Ovary (tissue), 9 donors: ENCODE measurements around the gene MYOZ2. TPM values are rescaled to one million over a fixed set of nuclear protein-coding genes. Genes with fewer than 3 reads are reported as not detected.

Experiments used
- DNase-seq, 5 donors: peaks; one replicate each; pipeline ENCODE4 v3.0.0-alpha.2; 2019 to 2020
- H3K27ac ChIP-seq, 2 donors: fragments of 200-600 bp; one replicate each; pipeline versions ENCODE4 v1.5.1 to v1.8.0; 2019 to 2022
- H3K27me3 ChIP-seq: fragments of 200-600 bp; one replicate; pipeline ENCODE4 v1.8.0; 2022
- H3K36me3 ChIP-seq: fragments of 200-600 bp; sonication (generic); one replicate; pipeline ENCODE4 v1.5.1; 2019
- H3K4me1 ChIP-seq: one replicate; pipeline ENCODE4 v1.8.1; 2013; ENCODE audit warnings: mild to moderate bottlenecking, moderate library complexity; ENCODE audit not compliant: insufficient read depth
- H3K4me3 ChIP-seq: fragments of 200-600 bp; sonication (generic); one replicate; pipeline ENCODE4 v1.5.1; 2017
- H3K9me3 ChIP-seq, 2 donors: fragments of 200-600 bp in 1 of 2; sonication (generic) in 1 of 2; one replicate each; pipeline versions ENCODE4 v1.5.1 to v1.8.1; 2013 to 2019; ENCODE audit warnings: mild to moderate bottlenecking in 1 of 2, moderate library complexity in 1 of 2
- EP300 ChIP-seq: sonication (generic); formaldehyde crosslinking; IDR thresholded peaks from one replicate; pipeline ENCODE4 v1.6.1; 2017; ENCODE audit warnings: antibody characterized with exemption
- POLR2A ChIP-seq: fragments of 450-650 bp; IDR thresholded peaks from one replicate; pipeline ENCODE4 v1.6.1; 2017; ENCODE audit warnings: antibody characterized with exemption, mild to moderate bottlenecking, moderate library complexity
- whole genome bisulfite sequencing, 3 donors: extraction: QIAGEN DNeasy Blood & Tissue Kit in 1 of 3; methylation state at CpG; one replicate each; pipeline versions ENCODE4 v1.1.5 to v1.1.7; 2013 to 2017; 5-methylcytosine and 5-hydroxymethylcytosine counted together
- intact Hi-C, 4 donors: fragments of 100-400 bp; cut with DNase I; formaldehyde crosslinking; loops; one replicate each; pipeline versions ENCODE4 v1.11.0 to v1.15.1; 2022 to 2023
- polyA plus RNA-seq, 2 donors: library from polyadenylated mRNA; stranded (reverse); fragments of 200-250 nt in 1 of 2; fragments of 350-450 nt in 1 of 2; fragmentation: Illumina TruSeq in 1 of 2; extraction: RNeasy Lipid Tissue Mini Kit (QIAGEN cat#74804) in 1 of 2; gene quantifications; one replicate each; pipeline ENCODE4 v1.2.3, GENCODE V29; 2013 to 2014
- total RNA-seq, 7 donors: library from RNA; depleted of rRNA in 2 of 7; stranded (reverse); fragments of >200 nt in 2 of 7; fragmentation: NEBNext Ultra II Directional in 3 of 7; extraction: Animal tissue kit (Norgen Biotek cat#: 25700) in 3 of 7; gene quantifications; one replicate each; pipeline versions ENCODE4 v1.1.0 to v1.2.4, GENCODE V29; 2016 to 2023
- TF ChIP-seq, protein P1 (sequence below), 3 donors: fragments of 450-650 bp in 2 of 3; fragments of 200-600 bp in 1 of 3; IDR thresholded peaks; one replicate each; pipeline versions ENCODE4 v1.5.1 to v1.8.0; 2016 to 2022; ENCODE audit warnings: antibody characterized with exemption in 3 of 3, mild to moderate bottlenecking in 1 of 3
- donor health status: DM: no; HTN: no; CAD: no; lungs with moderate emphysema.
- donor health status: DM: no; HTN: no; CAD: no.
- donor health status: Bipolar disorder and iron deficiency.
- donor health status: DM: yes; HTN: yes; CAD: no.
- donor health status: DM: no; HTN: no; CAD: no.
- donor health status: DM: yes; HTN: yes; CAD: no.

Gene MYOZ2
- total and polyA plus RNA-seq, 9 donors, result 0.34 to 1.1 (median 0.55) TPM

DNA sequence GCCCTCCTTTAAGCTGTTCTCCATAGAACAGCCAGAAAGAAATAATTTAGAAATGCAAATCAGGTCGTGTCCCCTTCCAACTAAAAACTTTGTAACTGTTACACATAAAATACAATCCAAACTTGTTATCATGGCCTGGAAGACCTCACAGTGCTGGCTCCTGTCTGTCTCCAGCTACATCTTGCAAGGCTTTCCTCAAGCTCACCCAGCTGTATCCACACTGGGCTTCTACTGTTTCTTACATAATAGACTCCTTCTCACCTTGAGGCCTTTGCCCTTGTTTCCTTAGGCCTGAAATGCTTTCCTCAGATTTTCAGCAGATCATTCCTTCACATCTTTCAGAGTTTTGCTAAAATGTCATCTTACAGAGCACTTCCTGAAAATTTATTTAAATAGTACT is 43.4 kb downstream of the MYOZ2 start:
- no peak for TF ChIP-seq EP300
- TF ChIP-seq POLR2A, result no peak
- TF ChIP-seq, protein P1, sequence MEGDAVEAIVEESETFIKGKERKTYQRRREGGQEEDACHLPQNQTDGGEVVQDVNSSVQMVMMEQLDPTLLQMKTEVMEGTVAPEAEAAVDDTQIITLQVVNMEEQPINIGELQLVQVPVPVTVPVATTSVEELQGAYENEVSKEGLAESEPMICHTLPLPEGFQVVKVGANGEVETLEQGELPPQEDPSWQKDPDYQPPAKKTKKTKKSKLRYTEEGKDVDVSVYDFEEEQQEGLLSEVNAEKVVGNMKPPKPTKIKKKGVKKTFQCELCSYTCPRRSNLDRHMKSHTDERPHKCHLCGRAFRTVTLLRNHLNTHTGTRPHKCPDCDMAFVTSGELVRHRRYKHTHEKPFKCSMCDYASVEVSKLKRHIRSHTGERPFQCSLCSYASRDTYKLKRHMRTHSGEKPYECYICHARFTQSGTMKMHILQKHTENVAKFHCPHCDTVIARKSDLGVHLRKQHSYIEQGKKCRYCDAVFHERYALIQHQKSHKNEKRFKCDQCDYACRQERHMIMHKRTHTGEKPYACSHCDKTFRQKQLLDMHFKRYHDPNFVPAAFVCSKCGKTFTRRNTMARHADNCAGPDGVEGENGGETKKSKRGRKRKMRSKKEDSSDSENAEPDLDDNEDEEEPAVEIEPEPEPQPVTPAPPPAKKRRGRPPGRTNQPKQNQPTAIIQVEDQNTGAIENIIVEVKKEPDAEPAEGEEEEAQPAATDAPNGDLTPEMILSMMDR (IDR thresholded peaks at IDR 0.05), result no peak
- Histone ChIP-seq H3K27ac (no peak overlapping the region), H3K9me3 (no peaks in the 10 kb centered on the region), H3K4me1 (no peaks in the 10 kb centered on the region), H3K27me3 (no peaks in the 10 kb centered on the region), H3K36me3 (no peaks in the 10 kb centered on the region), H3K4me3 (no peak overlapping the region)
- intact Hi-C loops, result no loop called here
- DNase-seq, result no peak
- WGBS, 3 donors, result 60 to 62% (median 61%) methylated on average over 1 of the region's 1 CpG

DNA sequence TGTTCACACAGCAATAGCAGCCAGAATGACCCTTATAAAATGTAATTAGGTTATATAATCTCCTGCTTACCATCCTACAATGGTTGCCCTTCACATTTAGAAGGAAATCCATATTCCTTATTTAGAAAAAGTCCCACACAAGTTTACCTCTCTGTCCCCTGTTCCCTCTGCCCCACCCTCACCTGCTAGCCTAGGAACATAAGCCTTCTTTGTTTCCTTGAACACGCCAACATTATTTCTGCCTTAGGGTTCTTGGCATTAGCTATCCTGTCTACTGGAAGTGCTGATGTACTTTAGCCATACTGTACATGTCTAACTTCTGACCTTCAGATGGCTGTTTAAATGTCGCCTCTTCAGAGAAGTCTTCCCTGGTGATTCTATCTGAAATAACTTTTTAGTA is 48.5 kb downstream of the MYOZ2 start:
- TF ChIP-seq, protein P1 (IDR thresholded peaks at IDR 0.05), result no peak
- TF ChIP-seq POLR2A, result no peak
- no peak for TF ChIP-seq EP300
- H3K4me3 ChIP-seq, result no peak overlapping the region
- no peaks in the 10 kb centered on the region for H3K27me3 ChIP-seq
- intact Hi-C loops, result no loop called here
- no peaks in the 10 kb centered on the region for H3K4me1 ChIP-seq
- H3K27ac ChIP-seq, result no peak overlapping the region
- 95 to 98% (median 97%) methylated on average over 2 of the region's 2 CpGs for WGBS, 3 donors
- no peak for DNase-seq
- no peaks in the 10 kb centered on the region for H3K9me3 ChIP-seq
- no peaks in the 10 kb centered on the region for H3K36me3 ChIP-seq

DNA sequence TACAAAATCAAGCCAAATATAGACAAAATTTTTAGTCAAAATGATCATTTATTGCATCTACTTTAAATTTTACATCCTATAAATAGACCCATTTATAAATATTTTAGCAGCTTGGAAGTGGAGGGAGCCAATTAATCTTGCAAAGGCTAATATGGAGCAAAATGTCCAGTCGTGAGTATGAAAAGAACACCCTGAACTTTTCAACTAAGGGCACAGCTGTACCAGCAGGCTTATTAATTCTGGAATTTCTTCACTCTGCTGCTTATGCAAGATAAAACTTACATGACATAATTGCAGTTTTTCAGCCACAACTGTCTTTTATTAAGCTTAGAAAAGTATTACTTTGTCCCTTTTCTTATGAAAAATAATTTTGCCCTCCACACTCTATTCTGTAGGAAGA is 54.0 kb downstream of the MYOZ2 start:
- Histone ChIP-seq H3K27me3 (no peaks in the 10 kb centered on the region), H3K27ac (no peak overlapping the region), H3K4me1 (peaks cover 2% of the 10 kb centered on the region), H3K36me3 (no peaks in the 10 kb centered on the region), H3K9me3 (no peaks in the 10 kb centered on the region), H3K4me3 (no peak overlapping the region)
- intact Hi-C loops, result no loop called here
- 4 to 19% (median 9%) methylated on average over 1 of the region's 1 CpG for WGBS, 3 donors
- TF ChIP-seq POLR2A (no peak), EP300 (no peak)
- TF ChIP-seq, protein P1 (IDR thresholded peaks at IDR 0.05), result no peak
- no peak for DNase-seq

DNA sequence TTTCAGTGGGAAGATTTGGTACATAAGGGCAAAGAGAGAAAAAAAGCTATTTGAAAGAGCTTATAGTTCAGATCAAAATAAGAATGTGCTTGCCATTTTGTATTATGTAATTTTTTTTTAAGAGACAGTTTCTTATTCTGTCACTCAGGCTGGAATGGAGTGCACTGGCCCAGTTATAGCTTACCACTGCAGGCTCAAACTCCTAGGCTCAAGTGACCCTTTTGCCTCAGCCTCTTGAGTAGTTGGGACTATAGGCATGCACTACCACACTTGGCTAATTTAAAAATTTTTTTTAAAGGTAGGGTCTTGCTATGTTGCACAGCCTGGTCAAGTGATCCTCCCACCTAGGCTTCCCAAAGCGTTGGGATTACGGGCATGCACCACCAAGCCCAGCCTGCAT is 54.7 kb downstream of the MYOZ2 start:
- intact Hi-C loops, result no loop called here
- Histone ChIP-seq H3K27ac (no peak overlapping the region), H3K27me3 (no peaks in the 10 kb centered on the region), H3K36me3 (no peaks in the 10 kb centered on the region), H3K9me3 (no peaks in the 10 kb centered on the region), H3K4me1 (peaks cover 2% of the 10 kb centered on the region), H3K4me3 (no peak overlapping the region)
- DNase-seq, result no peak
- 88 to 98% (median 92%) methylated on average over 2 of the region's 2 CpGs for WGBS, 3 donors
- TF ChIP-seq EP300 (no peak), POLR2A (no peak)

DNA sequence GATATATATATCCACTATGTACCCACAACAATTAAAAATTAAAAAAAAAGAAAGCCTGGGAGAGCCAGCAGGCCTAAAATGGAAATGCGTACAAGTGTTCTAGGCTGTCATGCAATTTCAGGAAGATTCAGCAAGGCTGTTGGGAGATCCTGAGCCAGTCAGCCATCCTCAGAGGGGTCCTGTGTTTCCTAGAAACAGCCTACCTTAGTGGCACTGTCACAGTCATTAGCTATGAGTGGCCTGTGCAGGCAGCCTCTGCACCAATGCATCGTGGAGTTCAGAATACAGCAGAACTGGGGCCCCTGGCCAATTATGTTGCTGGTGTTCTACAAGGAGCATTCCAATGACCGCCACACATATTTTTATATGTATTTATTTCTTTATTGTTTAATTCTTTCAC is 55.9 kb downstream of the MYOZ2 start:
- intact Hi-C loops, result no loop called here
- WGBS, 3 donors, result 90 to 94% (median 93%) methylated on average over 3 of the region's 3 CpGs
- Histone ChIP-seq H3K4me3 (no peak overlapping the region), H3K27me3 (no peaks in the 10 kb centered on the region), H3K27ac (no peak overlapping the region), H3K4me1 (peaks cover 2% of the 10 kb centered on the region), H3K9me3 (no peaks in the 10 kb centered on the region), H3K36me3 (no peaks in the 10 kb centered on the region)
- no peak for TF ChIP-seq EP300
- no peak for TF ChIP-seq POLR2A
- TF ChIP-seq, protein P1 (IDR thresholded peaks at IDR 0.05), result no peak
- DNase-seq, result no peak
